GM21576 (cell line): Measurements from ENCODE around the gene ST6GALNAC3.

Experiments
- ATAC-seq: cut with Tn5 transposase; IDR thresholded peaks from one replicate; pipeline ENCODE4 v1.9.1; 2021; ENCODE audit warnings: mild to moderate bottlenecking, moderate library complexity; ENCODE audit not compliant: unreplicated experiment

ST6GALNAC3 gene

DNA sequence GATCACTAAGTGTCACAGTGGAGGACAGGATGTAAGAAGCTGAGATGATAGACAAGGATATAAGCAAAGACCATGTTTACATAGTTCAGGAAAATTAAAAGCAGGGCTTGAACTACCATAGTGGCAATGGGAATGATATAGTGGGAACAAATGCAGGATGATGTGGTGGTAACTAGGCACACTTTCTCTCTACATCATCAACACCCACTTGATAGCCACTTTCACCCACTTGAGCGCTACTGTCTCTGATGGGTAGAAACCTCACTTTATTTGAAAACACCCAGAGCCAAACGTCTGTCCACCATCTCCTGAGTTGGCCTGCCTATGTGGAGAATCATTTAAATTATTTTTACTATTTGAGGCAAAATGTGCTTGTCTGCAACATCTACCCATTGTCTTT, 487.7 kb downstream of the ST6GALNAC3 start:
- ATAC-seq = no peak

DNA sequence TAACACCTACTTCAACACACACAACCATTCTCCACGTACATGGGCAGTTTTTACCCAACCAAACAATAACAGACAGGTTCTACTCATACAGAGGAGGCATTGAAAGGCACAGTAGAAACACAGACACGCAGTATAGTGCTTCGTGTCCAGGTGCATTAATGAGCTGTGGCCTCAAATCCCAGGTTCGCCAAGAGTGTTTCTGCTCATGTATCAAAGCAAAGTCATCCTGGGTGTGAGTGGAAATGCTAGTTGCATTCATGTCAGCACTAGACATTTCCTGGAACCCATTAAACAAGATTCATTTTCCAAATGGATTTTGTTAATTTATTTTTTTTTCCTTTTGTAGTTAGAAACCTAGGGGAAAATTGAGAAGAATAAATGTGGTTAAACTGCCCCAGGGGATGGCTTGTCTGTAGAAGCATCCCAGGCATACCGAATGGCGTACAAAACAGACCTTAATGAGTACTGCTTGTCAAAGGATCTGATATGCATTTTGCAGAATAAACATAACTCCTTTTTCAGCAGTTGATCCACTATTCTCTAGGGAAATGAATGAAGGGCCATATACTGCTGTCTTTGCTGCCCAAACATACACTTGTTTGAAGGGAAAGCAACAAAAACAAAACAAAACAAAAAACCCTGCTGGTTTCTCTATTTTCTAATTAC, 494.2 kb downstream of the ST6GALNAC3 start:
- no peak for ATAC-seq

DNA sequence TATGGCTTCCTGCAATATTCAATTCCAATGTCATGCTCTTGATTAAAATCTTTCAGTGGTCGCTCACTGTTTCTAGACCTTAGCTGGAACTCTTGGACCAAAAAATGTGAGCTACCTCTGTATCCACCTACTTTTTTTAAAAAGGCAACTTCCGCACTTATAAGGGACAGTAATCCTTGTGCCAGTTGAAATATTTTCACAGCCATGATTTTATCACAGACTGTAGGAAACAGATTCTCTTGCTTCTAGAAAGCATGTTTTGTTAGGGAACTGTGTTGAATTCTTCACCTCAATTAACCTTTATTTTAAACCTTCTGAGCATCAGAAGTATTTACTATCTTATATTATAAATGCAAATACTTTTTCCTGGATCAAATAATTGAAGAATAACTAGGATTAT, 496.7 kb downstream of the ST6GALNAC3 start:
- no peak for ATAC-seq

DNA sequence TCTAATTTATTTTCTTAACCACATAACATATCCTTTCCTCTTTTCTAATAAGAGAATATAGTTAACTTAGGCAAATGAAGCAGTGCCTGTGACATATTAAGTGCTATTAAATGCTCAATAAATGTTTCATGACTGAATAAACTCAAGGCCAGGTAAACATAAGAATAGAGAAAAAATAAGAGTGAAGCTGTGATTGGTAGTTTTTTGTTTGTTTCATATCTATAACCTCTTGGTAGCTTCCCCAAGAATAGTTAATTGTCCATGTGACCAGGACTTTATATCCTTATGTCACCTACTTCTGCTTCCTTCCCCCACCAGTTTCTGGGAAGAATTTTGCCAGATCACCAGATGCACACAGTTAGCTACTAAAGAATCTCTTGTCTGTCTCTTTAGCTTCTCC, 497.7 kb downstream of the ST6GALNAC3 start:
- ATAC-seq = no peak

DNA sequence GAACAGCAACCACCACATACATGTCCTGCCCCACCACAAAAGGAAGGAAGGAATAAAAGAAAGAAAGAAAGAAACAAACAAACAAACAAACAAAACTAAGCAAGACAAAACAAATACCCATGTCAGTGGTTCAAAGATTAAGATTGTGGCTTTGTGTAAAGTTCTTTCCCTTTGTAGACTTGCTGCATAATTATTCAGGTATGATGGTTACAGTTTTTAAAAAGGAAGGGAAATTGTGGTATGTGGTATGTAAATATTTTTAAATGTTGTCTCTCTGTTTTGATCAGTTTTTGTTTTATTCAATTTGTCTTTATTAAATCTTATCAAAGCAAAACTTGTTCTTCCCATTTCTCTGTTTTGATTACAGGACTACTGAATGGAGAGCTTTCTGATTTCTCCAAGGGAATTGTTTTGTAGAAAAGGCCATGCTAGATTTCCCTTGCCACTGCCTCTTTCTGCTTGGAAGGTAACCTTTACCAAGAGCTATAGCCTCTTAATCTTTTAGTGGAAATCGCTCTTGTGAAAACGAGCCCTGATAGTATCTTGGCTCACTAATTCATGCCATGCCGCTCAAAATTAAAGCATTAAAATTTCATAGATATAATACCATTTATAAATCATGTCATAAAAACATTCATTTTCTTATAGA, 502.5 kb downstream of the ST6GALNAC3 start:
- ATAC-seq = no peak

DNA sequence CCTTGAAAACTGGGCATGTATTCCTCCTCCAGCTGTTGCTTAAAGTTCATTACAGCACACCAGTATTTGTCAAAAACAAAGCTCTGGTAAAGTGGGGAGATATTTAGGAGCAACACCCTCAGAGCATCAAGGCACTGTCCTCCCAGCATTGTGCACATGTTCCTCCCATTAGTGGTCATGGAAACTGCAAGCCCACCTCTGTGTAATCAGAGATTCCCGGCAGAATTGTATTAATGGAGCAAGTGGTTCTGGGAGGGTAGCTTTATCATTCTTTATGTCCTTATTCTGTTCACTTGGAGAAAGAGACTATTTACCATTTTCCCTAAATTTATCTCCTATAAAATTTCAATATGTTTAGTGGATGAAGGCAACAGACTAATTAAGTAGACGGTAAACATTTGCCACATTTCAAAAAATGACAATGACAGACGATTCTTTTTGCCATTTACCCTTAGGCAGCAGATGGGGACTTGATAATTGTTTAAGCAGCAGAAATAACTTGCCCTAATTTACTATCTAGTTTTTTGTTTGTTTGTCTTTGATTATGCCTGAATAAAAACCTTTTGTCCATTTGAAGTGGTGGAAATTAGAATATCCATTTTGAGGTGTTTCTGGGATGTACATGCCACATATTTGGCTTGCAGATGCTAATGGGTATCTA, 503.1 kb downstream of the ST6GALNAC3 start:
- ATAC-seq = no peak

DNA sequence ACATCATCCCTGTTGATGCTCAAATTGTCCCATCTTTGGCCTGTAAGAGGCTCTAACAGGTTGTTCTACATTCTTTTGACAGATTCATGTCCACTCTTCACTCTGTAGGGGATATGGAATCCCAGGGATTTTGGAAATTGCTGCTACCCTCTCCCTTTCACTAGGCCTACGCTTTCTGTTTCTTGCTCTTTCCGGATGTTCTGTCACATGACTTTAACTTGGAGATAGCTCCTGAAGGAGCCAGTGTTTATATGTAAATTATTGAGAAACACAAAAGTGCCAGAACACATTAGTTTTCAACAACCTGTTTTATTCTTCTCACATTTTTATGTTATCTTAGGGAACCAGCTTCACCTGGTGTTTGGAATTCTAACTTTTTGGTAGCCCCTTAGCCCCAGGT, 505.7 kb downstream of the ST6GALNAC3 start:
- ATAC-seq = no peak

DNA sequence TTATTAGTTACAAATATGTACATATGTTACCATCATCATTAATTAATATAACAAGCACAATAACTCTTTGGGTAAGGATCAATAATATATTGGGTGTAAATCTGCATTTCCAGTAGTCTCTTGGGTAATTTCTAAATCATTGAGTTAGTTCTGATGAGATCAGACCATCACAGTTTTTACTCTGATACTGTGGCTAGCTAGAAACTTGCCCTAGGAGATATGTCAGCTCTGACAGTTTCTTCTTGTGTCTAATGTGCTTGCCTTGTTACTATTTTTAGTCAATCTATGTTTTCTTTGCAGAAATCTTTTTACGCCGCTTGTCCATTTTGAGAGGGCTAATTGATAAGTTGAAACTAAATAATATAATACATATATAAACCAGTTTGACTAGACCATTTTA, 507.2 kb downstream of the ST6GALNAC3 start:
- no peak for ATAC-seq

DNA sequence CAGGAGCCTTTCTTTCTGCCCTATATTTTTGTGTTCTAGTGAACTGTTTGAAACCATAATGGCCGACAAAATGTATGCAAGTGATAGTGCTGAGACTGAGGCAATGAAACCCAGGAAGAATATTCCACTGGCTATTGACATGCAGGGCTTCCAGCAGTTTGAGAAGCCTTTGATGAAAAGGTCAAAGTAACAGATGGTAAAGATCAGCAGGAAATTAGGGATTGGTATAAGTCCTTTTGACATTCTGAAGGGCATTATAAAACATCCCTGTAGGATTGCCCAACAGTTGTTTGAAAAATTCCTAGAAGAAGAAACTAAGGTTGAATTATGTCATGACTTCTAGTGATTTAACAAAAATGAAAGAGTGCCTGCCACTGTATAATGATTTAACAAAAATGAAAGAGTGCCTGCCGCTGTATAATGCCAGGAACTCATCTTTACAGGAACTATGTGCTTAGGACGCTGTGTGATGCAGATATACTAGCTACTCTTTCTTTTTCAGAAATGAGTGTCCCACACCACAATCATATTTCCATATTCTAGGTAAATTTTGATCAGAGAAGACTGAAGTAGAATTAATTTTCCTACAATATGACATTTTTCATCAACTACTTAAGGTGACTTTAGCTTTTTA, 508.8 kb downstream of the ST6GALNAC3 start:
- no peak for ATAC-seq

DNA sequence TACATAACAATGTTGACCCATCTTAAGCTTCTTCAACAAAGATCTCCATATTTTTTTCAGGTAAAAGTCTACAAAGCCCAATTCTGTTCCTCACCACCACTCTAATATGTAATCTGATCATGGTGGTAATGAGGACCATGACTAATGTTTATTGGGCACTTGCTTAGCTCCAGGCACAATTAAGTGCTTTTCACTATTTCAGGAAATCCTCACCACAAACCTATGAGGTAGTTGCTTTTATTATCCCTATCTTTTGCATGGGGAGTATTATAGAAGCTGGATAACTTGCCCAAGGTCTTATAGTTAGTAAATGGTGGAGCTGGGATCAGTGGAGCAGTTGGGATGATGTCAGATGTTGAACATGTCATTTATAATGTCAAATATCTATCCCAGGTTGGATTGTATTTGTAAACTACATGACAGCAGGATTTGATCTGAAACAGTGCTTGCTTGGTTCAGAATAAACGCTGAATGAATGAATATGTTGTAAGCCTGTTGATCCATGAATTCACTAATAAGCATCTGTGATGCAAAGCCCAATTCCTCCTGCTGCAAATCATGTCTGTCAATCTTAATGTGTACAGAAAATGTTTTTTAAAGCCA, 509.4 kb downstream of the ST6GALNAC3 start:
- ATAC-seq = no peak

DNA sequence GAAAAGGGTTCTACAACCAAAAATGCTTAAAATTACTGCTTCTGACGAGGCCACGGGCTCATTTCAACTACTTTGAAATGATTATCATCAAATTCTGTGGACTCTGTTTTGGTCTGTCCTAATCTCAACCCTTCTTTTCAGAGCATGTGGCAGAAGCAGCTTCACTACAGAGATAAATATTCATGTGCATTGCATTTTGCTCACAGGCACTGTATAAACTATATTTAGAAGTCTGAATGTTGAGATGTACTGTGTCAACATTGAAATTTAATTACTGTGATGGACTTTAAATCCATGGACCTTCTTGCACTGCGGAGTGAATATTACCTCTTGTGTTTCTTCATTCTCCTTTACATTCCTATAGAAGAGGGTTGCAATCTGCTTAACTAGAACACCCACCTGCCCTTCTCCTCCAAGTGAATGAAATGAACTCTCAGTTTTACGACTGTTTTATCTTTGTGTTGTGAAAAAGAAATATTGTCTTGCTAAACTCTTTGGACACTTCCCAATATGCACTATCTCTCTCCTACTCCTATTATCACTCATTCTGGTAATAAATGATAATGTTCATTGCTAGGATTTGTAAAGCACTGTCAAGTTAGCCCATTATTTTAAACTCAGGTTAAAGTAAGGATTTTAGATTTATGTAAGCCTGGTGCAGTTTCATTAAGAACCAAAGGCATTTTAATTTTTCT, 511.6 kb downstream of the ST6GALNAC3 start:
- ATAC-seq = no peak

DNA sequence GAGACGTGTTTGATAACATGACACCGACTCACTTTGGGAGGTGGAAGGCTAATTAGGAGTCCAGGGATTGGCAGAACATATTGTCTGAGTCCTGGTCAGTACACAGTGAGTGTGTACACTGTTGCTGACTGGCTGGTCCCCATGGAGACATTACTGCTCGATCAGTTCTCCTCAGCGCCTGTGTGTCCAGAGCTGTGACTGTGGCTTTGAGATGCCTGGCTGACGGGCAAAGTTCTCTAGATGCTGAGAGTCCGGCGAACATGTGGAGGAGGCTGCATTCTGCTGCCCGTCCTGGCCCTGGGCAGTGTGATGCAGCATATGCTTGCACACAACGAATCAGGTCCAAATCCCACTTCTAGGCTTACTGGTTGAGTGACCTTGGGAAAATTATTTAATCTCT, 512.7 kb downstream of the ST6GALNAC3 start:
- no peak for ATAC-seq

DNA sequence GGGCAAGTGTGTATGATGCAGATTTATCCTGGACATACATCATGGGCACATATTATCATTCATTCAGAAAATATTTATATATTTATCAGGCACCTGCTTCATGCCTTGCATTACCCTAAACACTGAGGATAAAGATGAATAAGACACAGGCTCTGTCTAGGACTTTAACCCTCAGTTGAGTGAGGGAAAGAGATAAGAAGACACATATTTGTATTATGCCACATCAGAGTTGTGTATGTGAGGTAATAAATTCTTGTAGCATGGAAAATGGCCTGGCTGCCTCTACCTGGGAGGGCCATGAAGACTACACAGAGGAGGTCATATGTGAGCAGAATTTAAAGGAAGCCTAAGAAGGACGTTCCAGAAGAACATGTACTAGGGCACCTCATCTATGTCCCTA, 516.9 kb downstream of the ST6GALNAC3 start:
- no peak for ATAC-seq

DNA sequence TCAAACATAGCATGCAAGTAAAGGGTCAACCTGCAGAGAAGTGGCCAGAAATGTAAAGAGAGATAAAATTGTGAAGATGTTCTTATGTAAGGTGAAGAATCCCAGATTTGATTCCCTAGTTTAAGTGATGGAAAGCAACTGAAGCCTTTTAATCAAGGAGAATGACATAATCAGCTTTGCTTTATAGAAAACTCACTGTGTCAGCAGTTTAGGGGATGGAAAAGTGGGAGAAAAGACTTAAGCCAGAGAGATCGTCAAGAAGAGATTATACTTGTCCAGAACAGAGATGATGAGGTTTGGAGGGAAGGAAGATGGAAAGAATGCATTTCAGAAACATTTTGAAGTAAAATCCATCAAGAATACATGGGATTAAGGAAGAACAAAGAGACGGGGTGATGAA, 517.4 kb downstream of the ST6GALNAC3 start:
- ATAC-seq = no peak

DNA sequence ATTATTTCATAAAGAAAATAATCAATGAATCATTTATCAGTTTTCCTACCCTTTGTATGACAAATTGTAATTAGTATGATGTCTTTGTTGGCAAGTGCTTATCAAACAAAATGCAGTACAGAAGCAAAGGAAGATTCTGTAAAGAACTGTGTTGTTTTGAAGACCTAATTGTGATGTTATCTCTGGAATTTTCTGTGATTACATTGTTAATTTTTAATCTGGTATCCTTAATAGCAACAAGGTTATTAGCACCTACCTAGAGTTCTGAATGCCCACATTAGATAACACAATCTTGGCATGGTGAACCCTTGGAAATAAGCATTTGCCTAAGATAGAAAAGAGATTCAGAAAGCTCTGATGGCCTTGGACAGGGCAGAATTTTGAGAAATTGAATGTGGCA, 518.6 kb downstream of the ST6GALNAC3 start:
- ATAC-seq = no peak

DNA sequence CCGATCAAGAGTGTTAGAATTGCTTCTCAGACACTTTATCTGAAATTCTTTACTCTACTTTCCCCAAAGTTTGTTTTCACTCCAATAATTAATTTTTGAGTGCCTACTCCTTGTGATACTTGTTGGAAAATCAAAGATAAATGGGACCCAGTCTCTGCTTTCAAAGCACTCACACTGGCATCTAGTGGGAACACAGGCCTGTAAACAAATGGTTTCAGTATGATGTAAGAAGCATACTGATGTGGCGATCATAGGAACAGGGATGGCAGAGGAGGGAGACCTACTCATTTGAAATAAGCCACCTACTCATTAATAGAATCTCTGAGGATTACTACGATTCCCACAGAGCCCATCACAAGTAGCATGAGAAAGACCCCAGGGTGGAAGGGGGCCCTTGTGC, 519.1 kb downstream of the ST6GALNAC3 start:
- no peak for ATAC-seq

DNA sequence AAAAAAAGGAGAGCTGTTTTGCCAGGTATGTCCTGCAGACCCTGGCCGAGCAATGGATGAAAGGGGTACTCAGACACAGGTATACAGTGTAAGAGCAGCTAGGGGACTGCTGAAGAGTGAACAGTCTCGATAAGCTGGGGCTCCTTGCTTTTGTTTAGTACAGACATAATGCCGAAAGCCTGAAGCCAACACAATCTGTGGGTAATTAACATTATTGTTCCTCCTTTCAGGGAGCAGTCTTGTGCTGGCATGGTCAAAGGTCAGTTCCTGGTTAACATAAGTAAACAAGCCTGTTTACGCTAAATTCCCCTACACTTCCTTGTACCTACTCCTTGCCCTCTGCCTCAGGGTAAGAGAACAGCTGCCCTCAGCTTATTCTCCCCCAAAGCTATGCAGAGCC, 520.5 kb downstream of the ST6GALNAC3 start:
- ATAC-seq = no peak

DNA sequence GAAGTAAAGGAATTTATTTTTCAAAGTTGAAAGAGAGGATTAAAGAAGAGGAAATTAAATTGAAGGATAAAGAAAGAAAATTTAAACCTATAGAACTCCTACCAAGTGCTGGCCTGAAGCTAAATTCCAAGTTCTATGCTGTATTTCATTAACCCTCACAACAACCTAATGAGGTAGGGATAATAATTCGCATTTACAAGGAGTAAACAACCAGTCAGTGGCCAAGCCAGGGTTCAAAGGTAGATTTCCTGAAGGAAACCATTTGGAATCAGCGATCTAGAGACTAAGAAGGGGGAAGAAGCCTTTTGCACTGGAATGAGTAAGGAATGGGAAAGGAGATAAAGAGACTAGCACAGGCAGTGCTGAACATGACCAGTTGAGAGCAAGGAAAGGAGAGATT, 526.9 kb downstream of the ST6GALNAC3 start:
- ATAC-seq = no peak

DNA sequence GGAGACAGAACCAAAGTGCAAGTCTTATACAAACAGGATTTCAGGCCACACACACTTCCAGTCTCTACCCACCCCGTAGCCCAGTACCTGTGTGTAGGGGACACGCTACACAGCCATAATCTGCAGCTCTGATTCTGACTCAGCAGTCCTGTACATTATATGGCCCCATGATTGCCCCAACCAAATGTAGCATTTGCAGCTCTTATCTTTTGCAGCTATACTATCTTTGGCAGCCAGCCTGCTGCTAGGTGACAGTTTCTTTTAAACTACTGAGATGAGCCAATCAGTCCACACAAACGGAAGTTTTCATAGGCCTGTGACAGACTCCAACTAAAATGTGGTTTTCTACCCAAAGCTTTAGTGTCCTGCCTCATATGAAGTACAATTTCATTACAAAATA, 533.2 kb downstream of the ST6GALNAC3 start:
- no peak for ATAC-seq

DNA sequence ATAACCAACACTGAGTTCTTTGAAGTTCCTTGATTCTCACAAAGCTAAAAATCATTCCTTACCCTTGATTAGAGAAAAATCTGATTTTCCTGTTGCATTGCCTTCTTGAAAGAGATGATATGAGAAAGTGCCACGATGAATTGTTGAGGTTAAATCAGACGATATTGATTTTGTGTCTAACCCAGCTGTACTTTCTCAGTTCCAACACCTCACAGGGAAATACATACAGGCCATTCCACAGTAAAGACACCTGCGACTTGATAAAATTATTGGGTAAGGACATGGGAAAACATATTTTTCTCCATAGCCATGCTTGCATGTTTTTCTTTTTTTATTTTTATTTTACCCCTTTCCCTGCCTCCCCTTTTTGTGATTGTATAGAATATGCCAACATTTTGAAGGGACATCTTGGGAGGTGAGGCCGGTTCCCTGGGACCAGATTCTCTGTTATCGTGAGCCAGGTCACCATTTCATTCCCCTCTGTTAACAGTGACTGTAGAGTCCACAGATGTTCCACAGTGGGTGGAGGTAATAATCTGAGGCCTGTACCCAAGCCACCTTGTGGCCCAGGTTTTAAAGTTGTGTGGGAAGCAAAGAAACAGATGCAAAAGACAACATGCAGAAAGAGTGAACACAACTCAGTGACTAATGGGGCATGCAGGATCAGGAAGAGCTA, 537.4 kb downstream of the ST6GALNAC3 start:
- ATAC-seq = no peak
